ENCODE measurements around the gene LRRC71. TPM values are rescaled to one million over a fixed set of nuclear protein-coding genes. Genes with fewer than 3 reads are reported as not detected.

LRRC71 gene
- total and polyA plus RNA-seq, 2 of the 4 experiments (the other 2 are of a cell fraction): 0.50 TPM; not detected in 1

GRCh38 chr1:156899956-156900718, 20.3 kb upstream of the LRRC71 start:
- Histone ChIP-seq H2BK5ac (ENCODE audit: low read depth, low read length, poor library complexity, severe bottlenecking) (no peak overlapping the region), H4K91ac (ENCODE audit: insufficient read depth, low read depth, low read length) (peak overlapping the region; percentile 25), H3K9me3 (ENCODE audit: control insufficient read depth, insufficient read depth, low read length) (no peaks in the 10 kb centered on the region), H2BK120ac (ENCODE audit: low read depth, low read length) (peak overlapping the region; percentile 37; the same call in 1 of the 2 replicates), H4K20me1 (ENCODE audit: insufficient read depth, low read length) (peaks cover 2% of the 10 kb centered on the region; the same call in 1 of the 2 replicates), H3K4me3 (ENCODE audit: insufficient read depth, low read depth, low read length) (no peak overlapping the region), H2BK15ac (ENCODE audit: low read depth, low read length) (no peak overlapping the region), H3K4me2 (ENCODE audit: low read depth, low read length) (no peak overlapping the region), H3K79me1 (ENCODE audit: low read depth in 1 of 2, low read length in 2 of 2) (peaks cover 27 to 87% of the 10 kb centered on the region in 2 experiments), H2BK20ac (ENCODE audit: low read depth, low read length) (peak overlapping the region; percentile 48; the same call in 1 of the 2 replicates), H3K56ac (ENCODE audit: extremely low read depth, insufficient read depth, low read length) (no peak overlapping the region), H3K4me1 (ENCODE audit: control insufficient read depth, insufficient read depth, low read length) (peaks cover 43% of the 10 kb centered on the region), H3K18ac (ENCODE audit: low read depth, low read length) (no peak overlapping the region), H3K36me3 (ENCODE audit: control insufficient read depth, insufficient read depth, low read length) (no peaks in the 10 kb centered on the region), H3K4ac (ENCODE audit: low read depth, low read length) (peak overlapping the region; percentile 96; the same call in 1 of the 2 replicates), H3K14ac (replicated peaks; ENCODE audit: low read depth, low read length) (0 out of 2 replicates have a peak overlapping the region, but pooled peaks have one; percentile 46), H3K9ac (ENCODE audit: low read depth, low read length) (no peak overlapping the region), H4K5ac (ENCODE audit: low read depth, low read length) (no peak overlapping the region), H2AK5ac (ENCODE audit: low read depth, low read length) (peak overlapping the region; percentile 68), H3K23ac (ENCODE audit: low read depth, low read length) (no peak overlapping the region), H3K27ac (ENCODE audit: insufficient read depth, low read length) (no peak overlapping the region), H3K27me3 (ENCODE audit: control insufficient read depth, insufficient read depth, low read length) (no peaks in the 10 kb centered on the region), H3K9me1 (ENCODE audit: insufficient read depth, low read length) (peaks cover 23% of the 10 kb centered on the region), H4K8ac (ENCODE audit: low read depth in 2 of 2, low read length in 2 of 2) (peak overlapping the region in 1 of 2 experiments; percentile 30; a peak in 2 of 4 replicates), H2AFZ (replicated peaks; ENCODE audit: low read length, poor library complexity) (no peak overlapping the region), H2AK9ac (replicated peaks; ENCODE audit: low read depth, low read length, poor library complexity) (no peak overlapping the region)
- ATAC-seq (ENCODE audit: low read depth) (no peak), DNase-seq (peak; percentile 77)
- no TSS peak for BruUV-seq (replicated peaks)
- ChIA-PET POLR2A (ENCODE audit: unreplicated experiment) (no interaction called here), CTCF (interaction anchor here (0.8 to 1.5 kb wide), 2 partner anchors 11 to 20 kb away, joined by 3 to 4 read pairs; no protein-coding TSS in a partner anchor)
- dilution Hi-C loops (cut with HindIII; ENCODE audit: low sequenced_read_pairs, unreplicated experiment) (no loop called here), intact Hi-C loops (cut with micrococcal nuclease) (no loop called here), in situ Hi-C loops (cut with MboI; ENCODE audit: low sequenced_read_pairs) (no loop called here)
- WGBS, 2 experiments (ENCODE audit: extremely low coverage in 2 of 2, insufficient read length in 1 of 2): 94% methylated on average over 3 of the region's 12 CpGs; no CpG with 5 or more reads in 1 of the 2 experiments
- TF ChIP-seq MXI1 (IDR thresholded peaks at IDR 0.05; ENCODE audit: borderline replicate concordance, low read depth, low read length) (no peak), POLR2A (IDR thresholded peaks at IDR 0.05; ENCODE audit: low read depth, low read length) (no peak), RAD21 (IDR thresholded peaks at IDR 0.05; ENCODE audit: low read length) (no peak), SMC3 (IDR thresholded peaks at IDR 0.05; ENCODE audit: low read depth, low read length) (no peak), BHLHE40 (IDR thresholded peaks at IDR 0.05; ENCODE audit: low read depth, low read length) (no peak), NFE2L2 (IDR thresholded peaks at IDR 0.05; ENCODE audit: low read depth, low read length) (no peak), MAZ (IDR thresholded peaks at IDR 0.05; ENCODE audit: borderline replicate concordance, low read depth, low read length) (no peak), RFX5 (IDR thresholded peaks at IDR 0.05; ENCODE audit: low read depth, low read length) (no peak), MAFK (IDR thresholded peaks at IDR 0.05; ENCODE audit: low read depth, low read length) (no peak), CTCF (conservative IDR thresholded peaks at IDR 0.05; ENCODE audit: low read depth, low read length) (no peak), RCOR1 (IDR thresholded peaks at IDR 0.05; ENCODE audit: insufficient replicate concordance, low read length) (no peak), CHD1 (IDR thresholded peaks at IDR 0.05; ENCODE audit: low read depth, low read length) (no peak), ELK1 (IDR thresholded peaks at IDR 0.05; ENCODE audit: borderline replicate concordance, low read depth, low read length) (no peak), CEBPB (IDR thresholded peaks at IDR 0.05; ENCODE audit: low read depth, low read length) (no peak), FOS (IDR thresholded peaks at IDR 0.05; ENCODE audit: low read depth, low read length) (no peak)

All from IMR-90 (cell line).